Tibial nerve (tissue), 4 donors: ENCODE measurements around the gene PPAT. TPM values are rescaled to one million over a fixed set of nuclear protein-coding genes. Genes with fewer than 3 reads are reported as not detected.

Experiments used
- DNase-seq, 2 donors: peaks; one replicate each; pipeline ENCODE4 v3.0.0-alpha.2; 2019; ENCODE audit warnings: low spot score in 2 of 2
- H3K27ac ChIP-seq, 4 donors: fragments of 200-600 bp; sonication (generic) in 3 of 4; one replicate each; pipeline ENCODE4 v1.5.1; 2017 to 2019; ENCODE audit warnings: mild to moderate bottlenecking in 1 of 4
- H3K27me3 ChIP-seq, 2 donors: fragments of 200-600 bp; sonication (generic) in 1 of 2; one replicate each; pipeline versions ENCODE4 v1.5.1 to v1.6.0; 2017 to 2019
- H3K36me3 ChIP-seq, 3 donors: fragments of 200-600 bp; sonication (generic); one replicate each; pipeline ENCODE4 v1.5.1; 2018 to 2019
- H3K4me1 ChIP-seq, 4 donors: fragments of 200-600 bp; sonication (generic) in 3 of 4; one replicate each; pipeline ENCODE4 v1.5.1; 2017 to 2019
- H3K4me3 ChIP-seq, 4 donors: fragments of 200-600 bp; sonication (generic) in 3 of 4; one replicate each; pipeline ENCODE4 v1.5.1; 2017 to 2019; ENCODE audit warnings: mild to moderate bottlenecking in 1 of 4, moderate library complexity in 1 of 4
- H3K9me3 ChIP-seq, 4 donors: fragments of 200-600 bp; sonication (generic) in 3 of 4; one replicate each; pipeline ENCODE4 v1.5.1; 2017 to 2019
- EP300 ChIP-seq, 2 donors: sonication (generic); formaldehyde crosslinking; IDR thresholded peaks; one replicate each; pipeline ENCODE4 v1.6.1; 2017; ENCODE audit warnings: antibody characterized with exemption in 2 of 2, mild to moderate bottlenecking in 1 of 2
- POLR2A ChIP-seq, 2 donors: fragments of 450-650 bp; IDR thresholded peaks; one replicate each; pipeline ENCODE4 v1.6.1; 2017; ENCODE audit warnings: antibody characterized with exemption in 2 of 2, mild to moderate bottlenecking in 2 of 2, moderate library complexity in 2 of 2
- WGBS, 2 donors: methylation state at CpG; one replicate each; pipeline ENCODE4 v1.1.5; 2018; 5-methylcytosine and 5-hydroxymethylcytosine counted together
- total RNA-seq, 4 donors: library from RNA; depleted of rRNA; stranded (reverse); fragments of >200 nt; gene quantifications; one replicate each; pipeline ENCODE4 v1.1.0, GENCODE V29; 2016
- TF ChIP-seq, protein P1 (sequence below), 5 experiments: fragments of 200-600 bp in 3 of 5; fragments of 450-650 bp in 2 of 5; sonication (generic) in 3 of 5; IDR thresholded peaks; one replicate each; pipeline ENCODE4 v1.5.1; 2016 to 2019; ENCODE audit warnings: antibody characterized with exemption in 5 of 5, mild to moderate bottlenecking in 3 of 5, moderate library complexity in 2 of 5

Gene PPAT
- 1 to 10 TPM; 2.2 to 7.8 (median 3.8) TPM for total RNA-seq

DNA sequence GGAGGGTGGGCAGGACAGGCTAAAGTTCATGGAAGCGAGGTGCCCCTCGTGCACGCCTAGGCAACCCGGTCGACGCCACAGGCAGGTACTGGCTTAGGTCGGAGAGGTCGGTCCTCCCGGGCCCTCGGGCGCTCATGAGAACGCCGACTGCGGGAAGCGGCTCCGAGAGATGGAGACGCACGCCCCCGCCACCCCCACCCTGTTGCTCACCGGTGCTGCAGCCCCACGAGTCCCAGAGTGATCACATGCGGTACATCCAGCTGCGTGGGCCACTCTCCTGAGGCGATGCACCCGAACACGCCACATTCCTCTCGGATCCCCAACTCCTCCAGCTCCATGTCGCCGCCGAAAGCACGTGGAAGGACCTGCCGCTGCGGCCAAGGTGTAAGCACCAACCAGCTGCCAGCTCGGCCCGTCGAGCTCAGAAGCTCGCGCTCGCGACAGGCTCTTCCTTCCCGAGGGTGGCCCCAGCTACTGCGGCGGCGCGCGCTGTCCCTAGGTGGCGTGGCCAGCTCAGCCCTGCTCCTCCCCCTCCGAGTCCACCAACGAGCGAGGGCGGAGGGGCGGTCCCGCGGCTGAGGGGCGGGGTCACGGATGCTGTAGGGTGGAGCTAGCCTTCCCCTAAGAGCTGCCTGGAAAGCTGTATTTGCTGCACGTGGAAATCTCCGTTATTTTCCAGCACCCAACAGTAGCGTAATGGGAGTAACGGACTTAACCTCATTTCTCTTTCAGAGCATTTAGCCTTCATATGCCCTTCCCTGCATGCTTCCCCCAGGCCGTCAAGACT is at the start of gene PPAT:
PPAT (minus strand) TSS at position 476 of the 787 bp plus-strand sequence; CDS start at position 338, 138 bp downstream.
- Histone ChIP-seq H3K27ac (peak within 1 kb of the TSS; percentile 86 to 96 (median 94)), H3K4me3 (peak within 1 kb of the TSS; percentile 69 to 77 (median 74)), H3K4me1 (peaks cover 0 to 24% (median 2%) of the 10 kb centered on the region in 4 donors), H3K9me3 (no peaks in the 10 kb centered on the region), H3K36me3 (no peaks in the 10 kb centered on the region), H3K27me3 (no peaks in the 10 kb centered on the region)
- peak; percentile 12 to 72 for TF ChIP-seq POLR2A (IDR thresholded peaks at IDR 0.05)
- TF ChIP-seq, protein P1, sequence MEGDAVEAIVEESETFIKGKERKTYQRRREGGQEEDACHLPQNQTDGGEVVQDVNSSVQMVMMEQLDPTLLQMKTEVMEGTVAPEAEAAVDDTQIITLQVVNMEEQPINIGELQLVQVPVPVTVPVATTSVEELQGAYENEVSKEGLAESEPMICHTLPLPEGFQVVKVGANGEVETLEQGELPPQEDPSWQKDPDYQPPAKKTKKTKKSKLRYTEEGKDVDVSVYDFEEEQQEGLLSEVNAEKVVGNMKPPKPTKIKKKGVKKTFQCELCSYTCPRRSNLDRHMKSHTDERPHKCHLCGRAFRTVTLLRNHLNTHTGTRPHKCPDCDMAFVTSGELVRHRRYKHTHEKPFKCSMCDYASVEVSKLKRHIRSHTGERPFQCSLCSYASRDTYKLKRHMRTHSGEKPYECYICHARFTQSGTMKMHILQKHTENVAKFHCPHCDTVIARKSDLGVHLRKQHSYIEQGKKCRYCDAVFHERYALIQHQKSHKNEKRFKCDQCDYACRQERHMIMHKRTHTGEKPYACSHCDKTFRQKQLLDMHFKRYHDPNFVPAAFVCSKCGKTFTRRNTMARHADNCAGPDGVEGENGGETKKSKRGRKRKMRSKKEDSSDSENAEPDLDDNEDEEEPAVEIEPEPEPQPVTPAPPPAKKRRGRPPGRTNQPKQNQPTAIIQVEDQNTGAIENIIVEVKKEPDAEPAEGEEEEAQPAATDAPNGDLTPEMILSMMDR (IDR thresholded peaks at IDR 0.05), result peak; percentile 17 to 65 (median 51)
- peak in 1 of 2 donors; percentile 87 for TF ChIP-seq EP300 (IDR thresholded peaks at IDR 0.05)
- peak; percentile 95 to 96 for DNase-seq
- WGBS, 2 donors, result 0 to 1% methylated on average over 48 to 53 of the region's 61 CpGs

DNA sequence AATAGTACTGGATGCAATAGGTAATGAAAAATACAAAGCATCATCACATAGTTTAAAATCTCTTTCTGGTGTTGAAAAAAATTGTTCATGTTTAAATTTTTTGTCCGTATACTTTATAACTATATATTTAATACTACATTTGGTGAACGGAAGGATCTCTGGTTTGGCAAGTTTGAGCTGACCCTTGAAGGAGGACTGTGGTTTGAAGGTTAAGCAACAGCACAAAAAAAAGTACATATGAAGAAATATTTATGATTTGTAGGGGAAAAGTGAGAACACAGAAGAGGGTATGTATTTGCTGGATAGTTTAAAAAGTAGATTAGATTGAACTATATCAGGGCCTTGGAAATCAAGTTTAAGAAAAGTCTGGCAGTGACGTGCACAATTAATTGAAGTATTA is 45.3 kb upstream of the PPAT start:
- Histone ChIP-seq H3K27ac (no peak overlapping the region), H3K27me3 (no peaks in the 10 kb centered on the region), H3K36me3 (peaks cover 0 to 96% (median 3%) of the 10 kb centered on the region in 3 donors), H3K4me3 (no peak overlapping the region), H3K9me3 (no peaks in the 10 kb centered on the region), H3K4me1 (no peaks in the 10 kb centered on the region)
- TF ChIP-seq, protein P1 (IDR thresholded peaks at IDR 0.05), result no peak
- no peak for TF ChIP-seq EP300 (IDR thresholded peaks at IDR 0.05)
- no peak for TF ChIP-seq POLR2A (IDR thresholded peaks at IDR 0.05)
- 89 to 92% methylated on average over 3 of the region's 3 CpGs for WGBS, 2 donors
- no peak for DNase-seq

GRCh38 chr4:56477192-56477702 is 41.8 kb upstream of the PPAT start:
- no peaks in the 10 kb centered on the region for H3K4me1 ChIP-seq
- no peak overlapping the region for H3K27ac ChIP-seq
- TF ChIP-seq EP300 (IDR thresholded peaks at IDR 0.05) (no peak), POLR2A (IDR thresholded peaks at IDR 0.05) (no peak)
- TF ChIP-seq, protein P1 (IDR thresholded peaks at IDR 0.05), result no peak
- H3K27me3 ChIP-seq, result no peaks in the 10 kb centered on the region
- peaks cover 0 to 96% (median 20%) of the 10 kb centered on the region in 3 donors for H3K36me3 ChIP-seq
- no peaks in the 10 kb centered on the region for H3K9me3 ChIP-seq
- WGBS, 2 donors, result 91 to 94% methylated on average over 5 of the region's 5 CpGs
- no peak for DNase-seq
- no peak overlapping the region for H3K4me3 ChIP-seq

GRCh38 chr4:56475917-56476316 is 40.5 kb upstream of the PPAT start:
- no peak for TF ChIP-seq POLR2A (IDR thresholded peaks at IDR 0.05)
- no peak for TF ChIP-seq EP300 (IDR thresholded peaks at IDR 0.05)
- TF ChIP-seq, protein P1 (IDR thresholded peaks at IDR 0.05), result no peak
- 86 to 94% methylated on average over 2 of the region's 2 CpGs for WGBS, 2 donors
- H3K27ac ChIP-seq, result no peak overlapping the region
- no peak for DNase-seq
- H3K9me3 ChIP-seq, result no peaks in the 10 kb centered on the region
- peaks cover 0 to 98% (median 22%) of the 10 kb centered on the region in 3 donors for H3K36me3 ChIP-seq
- H3K4me1 ChIP-seq, result no peaks in the 10 kb centered on the region
- H3K27me3 ChIP-seq, result no peaks in the 10 kb centered on the region
- H3K4me3 ChIP-seq, result no peak overlapping the region
